Cardiac muscle cell (in vitro differentiated cells and primary cell): ENCODE data around the gene CHST14. TPM values are rescaled to one million over a fixed set of nuclear protein-coding genes. Genes with fewer than 3 reads are reported as not detected.

ENCODE experiments used
- DNase-seq, 2 donors: peaks; one replicate each; pipeline versions ENCODE4 v3.0.0 to v3.0.0-alpha.2; 2010 to 2017; ENCODE audit warnings: low read depth in 1 of 2, low spot score in 1 of 2
- H3K27ac ChIP-seq: fragments of 200-600 bp; sonication (generic); 2 replicates; pipeline ENCODE4 v1.5.1; 2016
- H3K27me3 ChIP-seq: fragments of 200-600 bp; sonication (generic); 2 replicates; pipeline ENCODE4 v1.6.0; 2016; ENCODE audit warnings: control low read depth
- H3K36me3 ChIP-seq: fragments of 200-600 bp; sonication (generic); 2 replicates; pipeline ENCODE4 v1.5.1; 2016; ENCODE audit warnings: control low read depth
- H3K4me1 ChIP-seq: fragments of 200-600 bp; sonication (generic); 2 replicates; pipeline ENCODE4 v1.8.1; 2017; ENCODE audit warnings: low read depth, mild to moderate bottlenecking, mixed run types
- H3K4me3 ChIP-seq: fragments of 200-600 bp; sonication (generic); 2 replicates; pipeline ENCODE4 v1.5.1; 2016; ENCODE audit warnings: mild to moderate bottlenecking
- H3K9me3 ChIP-seq: fragments of 200-600 bp; sonication (generic); 2 replicates; pipeline ENCODE4 v1.5.1; 2017; ENCODE audit warnings: low read depth, mild to moderate bottlenecking, control low read depth
- CTCF ChIP-seq: IDR thresholded peaks from 2 replicates; pipeline ENCODE4 v1.5.1; 2012; ENCODE audit warnings: low read depth, mild to moderate bottlenecking, low read length
- polyA plus RNA-seq: library from polyadenylated mRNA; unstranded; fragments of >200 nt; fragmentation: Nextera tagmentation; extraction: Ambion mirVana; gene quantifications from 2 replicates; pipeline ENCODE4 v1.2.1, GENCODE V29; 2016
- total RNA-seq: library from RNA; depleted of rRNA; stranded (reverse); fragments of >200 nt; gene quantifications from 2 replicates; pipeline ENCODE4 v1.2.3, GENCODE V29; 2016

Gene CHST14
- total and polyA plus RNA-seq, 2 experiments from 2014 or later, result 22.1 to 24.4 TPM

GRCh38 chr15:40468898-40469331 is 1.9 kb upstream of the CHST14 start:
- no peaks in the 10 kb centered on the region for H3K9me3 ChIP-seq
- H3K36me3 ChIP-seq, result peaks cover 22% of the 10 kb centered on the region
- no peaks in the 10 kb centered on the region for H3K27me3 ChIP-seq
- H3K27ac ChIP-seq, result no peak overlapping the region
- no peak for DNase-seq
- TF ChIP-seq CTCF, result no peak
- H3K4me3 ChIP-seq, result no peak overlapping the region
- peaks cover 5% of the 10 kb centered on the region for H3K4me1 ChIP-seq

DNA sequence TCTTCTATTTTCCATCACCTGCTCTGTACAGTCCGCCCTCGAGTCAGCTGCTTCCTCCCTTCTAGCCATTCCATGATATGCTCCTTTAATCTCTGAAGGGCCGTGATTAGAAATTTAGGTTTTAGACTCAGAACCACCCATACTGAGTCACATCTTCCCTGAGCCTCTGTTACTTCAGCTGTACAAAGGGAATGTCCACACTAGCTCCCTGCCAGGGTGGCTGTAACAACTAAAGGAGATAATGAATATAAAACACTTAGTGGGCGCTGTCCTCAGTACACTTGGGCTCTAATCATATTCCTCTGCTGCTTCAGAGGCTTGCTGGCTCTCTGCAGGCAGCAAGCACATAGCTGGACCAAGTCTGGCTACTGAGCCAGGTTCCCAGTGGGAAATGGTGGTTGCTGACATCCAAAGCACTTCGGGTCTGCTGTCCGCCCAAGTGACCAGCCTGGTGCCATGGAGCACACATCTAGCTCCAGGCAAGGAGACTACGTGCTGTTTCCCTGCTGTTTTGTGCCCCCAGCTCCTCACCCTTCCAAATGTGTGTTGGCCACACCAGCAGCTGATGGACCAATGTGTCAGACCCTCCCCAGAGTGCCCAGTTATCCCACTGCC is 901 bp upstream of the CHST14 start:
- Histone ChIP-seq H3K27me3 (no peaks in the 10 kb centered on the region), H3K36me3 (peaks cover 14% of the 10 kb centered on the region), H3K27ac (peak overlapping the region; percentile 82), H3K4me1 (peaks cover 5% of the 10 kb centered on the region), H3K9me3 (no peaks in the 10 kb centered on the region), H3K4me3 (no peak overlapping the region)
- TF ChIP-seq CTCF, result no peak
- peak; percentile 15 to 17 for DNase-seq

- Histone ChIP-seq H3K4me3 (peak overlapping the region; percentile 71), H3K4me1 (peaks cover 5% of the 10 kb centered on the region), H3K9me3 (no peaks in the 10 kb centered on the region), H3K27me3 (no peaks in the 10 kb centered on the region), H3K27ac (peak overlapping the region; percentile 82), H3K36me3 (no peaks in the 10 kb centered on the region)
- DNase-seq, result peak; percentile 22 to 62
- no peak for TF ChIP-seq CTCF
These were observed 472 bp downstream of the CHST14 start for GRCh38 chr15:40471105-40471807.

- DNase-seq, result peak in 1 of 2 donors; percentile 39
- H3K9me3 ChIP-seq, result no peaks in the 10 kb centered on the region
- no peak for TF ChIP-seq CTCF
These were observed 995 bp downstream of the CHST14 start for GRCh38 chr15:40471808-40472150.

GRCh38 chr15:40472171-40472727 is 1.5 kb downstream of the CHST14 start:
- no peak for TF ChIP-seq CTCF
- H3K4me3 ChIP-seq, result no peak overlapping the region
- no peaks in the 10 kb centered on the region for H3K9me3 ChIP-seq
- no peaks in the 10 kb centered on the region for H3K36me3 ChIP-seq
- DNase-seq, result peak in 1 of 2 donors; percentile 6
- no peaks in the 10 kb centered on the region for H3K27me3 ChIP-seq
- peaks cover 5% of the 10 kb centered on the region for H3K4me1 ChIP-seq
- no peak overlapping the region for H3K27ac ChIP-seq

More at GRCh38 chr15:40471808-40472150, 995 bp downstream of the CHST14 start:
- H3K27me3 ChIP-seq, result no peaks in the 10 kb centered on the region
- peaks cover 5% of the 10 kb centered on the region for H3K4me1 ChIP-seq
- H3K4me3 ChIP-seq, result peak overlapping the region; percentile 71
- no peaks in the 10 kb centered on the region for H3K36me3 ChIP-seq
- peak overlapping the region; percentile 82 for H3K27ac ChIP-seq
